ENCODE measurements around the gene NAB1. TPM values are rescaled to one million over a fixed set of nuclear protein-coding genes. Genes with fewer than 3 reads are reported as not detected.
A peak's percentile ranks its signal among the peaks of the same experiment; 100 is the strongest.

Gene NAB1
- total RNA-seq, 1 donor from 2014 or later = 46.4 TPM

- no peak for DNase-seq (ENCODE audit: low read depth in 2 of 2)
Measured at GRCh38 chr2:190711069-190711468, 62.2 kb downstream of the NAB1 start.

- DNase-seq (ENCODE audit: low read depth in 2 of 2) = no peak
Measured at GRCh38 chr2:190713471-190713870, 64.6 kb downstream of the NAB1 start.

- DNase-seq (ENCODE audit: low read depth in 2 of 2) = no peak
Measured at GRCh38 chr2:190714958-190715357, 66.1 kb downstream of the NAB1 start.

- no peak for DNase-seq (ENCODE audit: low read depth in 2 of 2)
Measured at GRCh38 chr2:190716176-190716807, 67.4 kb downstream of the NAB1 start.

- DNase-seq (ENCODE audit: low read depth in 2 of 2) = peak in 1 of 2 donors; percentile 52
Measured at GRCh38 chr2:190717306-190717705, 68.4 kb downstream of the NAB1 start.

GRCh38 chr2:190717764-190718651 is 69.1 kb downstream of the NAB1 start:
- DNase-seq (ENCODE audit: low read depth in 2 of 2) = peak; percentile 40 to 43

GRCh38 chr2:190718652-190719526 is 70.0 kb downstream of the NAB1 start:
- peak; percentile 77 to 90 for DNase-seq (ENCODE audit: low read depth in 2 of 2)

- no peak for DNase-seq (ENCODE audit: low read depth in 2 of 2)
Measured at GRCh38 chr2:190720276-190720675, 71.4 kb downstream of the NAB1 start.

- DNase-seq (ENCODE audit: low read depth in 2 of 2) = no peak
Measured at GRCh38 chr2:190720691-190721090, 71.8 kb downstream of the NAB1 start.

GRCh38 chr2:190722061-190722759 is 73.3 kb downstream of the NAB1 start:
- peak in 1 of 2 donors; percentile 59 for DNase-seq (ENCODE audit: low read depth in 2 of 2)

GRCh38 chr2:190722835-190723234 is 74.0 kb downstream of the NAB1 start:
- no peak for DNase-seq (ENCODE audit: low read depth in 2 of 2)

- DNase-seq (ENCODE audit: low read depth in 2 of 2) = peak; percentile 41 to 50
Measured at GRCh38 chr2:190723397-190724090, 74.7 kb downstream of the NAB1 start.

GRCh38 chr2:190726255-190726654 is 77.4 kb downstream of the NAB1 start:
- DNase-seq (ENCODE audit: low read depth in 2 of 2) = no peak

- no peak for DNase-seq (ENCODE audit: low read depth in 2 of 2)
Measured at GRCh38 chr2:190736355-190736754, 87.5 kb downstream of the NAB1 start.

- DNase-seq (ENCODE audit: low read depth in 2 of 2) = no peak
Measured at GRCh38 chr2:190740449-190740848, 91.6 kb downstream of the NAB1 start.

Other genes with a start within 250 kb of the NAB1 start
- gene MFSD6, start 240.7 kb upstream of the NAB1 start, total RNA-seq = 3.0 and 5.2 TPM in 2 replicates
- 1.5 and 1.8 TPM in 2 replicates for gene NEMP2, start 114.4 kb upstream of the NAB1 start, total RNA-seq
- gene GLS, start 231.7 kb downstream of the NAB1 start, total RNA-seq = 105 and 231 TPM in 2 replicates

Data from lung microvascular endothelial cell (primary cell).